Smooth muscle cell (in vitro differentiated cells): Measurements from ENCODE around the gene SLC44A4. TPM values are rescaled to one million over a fixed set of nuclear protein-coding genes. Genes with fewer than 3 reads are reported as not detected.
A peak's percentile ranks its signal among the peaks of the same experiment; 100 is the strongest.

Source experiments
- DNase-seq: peaks from one replicate; lab custom pipeline; 2025; ENCODE audit not compliant: unreplicated experiment; lab: John Stamatoyannopoulos, UW
- H2AFZ ChIP-seq: fragments of 200-600 bp; sonication (generic); 2 replicates; pipeline ENCODE4 v1.6.0; 2016; ENCODE audit warnings: antibody characterized with exemption, low read depth, mild to moderate bottlenecking
- H3F3A ChIP-seq: fragments of 200-600 bp; sonication (generic); 2 replicates; pipeline ENCODE4 v1.6.0; 2017; ENCODE audit warnings: antibody characterized with exemption, low read depth
- H3K27ac ChIP-seq: fragments of 200-600 bp; sonication (generic); 2 replicates; pipeline ENCODE4 v1.5.1; 2016; ENCODE audit warnings: low read depth, mild to moderate bottlenecking
- H3K27me3 ChIP-seq: fragments of 200-600 bp; sonication (generic); 2 replicates; pipeline ENCODE4 v1.6.1; 2016; ENCODE audit warnings: low read depth, mild to moderate bottlenecking
- H3K36me3 ChIP-seq: fragments of 200-600 bp; sonication (generic); 2 replicates; pipeline ENCODE4 v1.5.1; 2016; ENCODE audit warnings: low read depth
- H3K4me1 ChIP-seq: fragments of 200-600 bp; sonication (generic); 2 replicates; pipeline ENCODE4 v1.5.1; 2016; ENCODE audit warnings: low read depth
- H3K4me2 ChIP-seq: fragments of 200-600 bp; sonication (generic); 2 replicates; pipeline ENCODE4 v1.6.0; 2016; ENCODE audit warnings: mild to moderate bottlenecking
- H3K4me3 ChIP-seq: fragments of 200-600 bp; sonication (generic); 2 replicates; pipeline ENCODE4 v1.5.1; 2016; ENCODE audit warnings: mild to moderate bottlenecking
- H3K79me2 ChIP-seq: fragments of 200-600 bp; sonication (generic); 2 replicates; pipeline ENCODE4 v1.6.0; 2016; ENCODE audit warnings: low read depth, mild to moderate bottlenecking
- H3K9ac ChIP-seq: fragments of 200-600 bp; sonication (generic); 2 replicates; pipeline ENCODE4 v1.6.0; 2016; ENCODE audit warnings: low read depth
- H3K9me3 ChIP-seq: fragments of 200-600 bp; sonication (generic); replicated peaks from 2 replicates; pipeline ENCODE4 v1.5.1; 2016; ENCODE audit warnings: low read depth
- H4K20me1 ChIP-seq: fragments of 200-600 bp; sonication (generic); 2 replicates; pipeline ENCODE4 v1.6.0; 2016; ENCODE audit warnings: low read depth
- WGBS: methylation state at CpG from one replicate; pipeline ENCODE4 v1.1.7; 2016; ENCODE audit warnings: low lambda C conversion rate; 5-methylcytosine and 5-hydroxymethylcytosine counted together
- polyA plus RNA-seq: library from polyadenylated mRNA; unstranded; fragments of >200 nt; fragmentation: Nextera tagmentation; extraction: Ambion mirVana; gene quantifications from 2 replicates; pipeline ENCODE4 v1.2.1, GENCODE V29; 2016
- total RNA-seq: library from RNA; depleted of rRNA; stranded (reverse); fragments of >200 nt; gene quantifications from 2 replicates; pipeline ENCODE4 v1.2.3, GENCODE V29; 2014
- TF ChIP-seq, protein P1 (sequence below): fragments of 200-600 bp; sonication (generic); IDR thresholded peaks from 2 replicates; pipeline ENCODE4 v1.5.1; 2017; ENCODE audit warnings: borderline replicate concordance, mild to moderate bottlenecking, antibody characterized with exemption; ENCODE audit not compliant: insufficient read depth, poor library complexity, severe bottlenecking

SLC44A4 gene
- total and polyA plus RNA-seq, 2 experiments from 2014 or later, result 0.30 to 0.85 TPM

DNA sequence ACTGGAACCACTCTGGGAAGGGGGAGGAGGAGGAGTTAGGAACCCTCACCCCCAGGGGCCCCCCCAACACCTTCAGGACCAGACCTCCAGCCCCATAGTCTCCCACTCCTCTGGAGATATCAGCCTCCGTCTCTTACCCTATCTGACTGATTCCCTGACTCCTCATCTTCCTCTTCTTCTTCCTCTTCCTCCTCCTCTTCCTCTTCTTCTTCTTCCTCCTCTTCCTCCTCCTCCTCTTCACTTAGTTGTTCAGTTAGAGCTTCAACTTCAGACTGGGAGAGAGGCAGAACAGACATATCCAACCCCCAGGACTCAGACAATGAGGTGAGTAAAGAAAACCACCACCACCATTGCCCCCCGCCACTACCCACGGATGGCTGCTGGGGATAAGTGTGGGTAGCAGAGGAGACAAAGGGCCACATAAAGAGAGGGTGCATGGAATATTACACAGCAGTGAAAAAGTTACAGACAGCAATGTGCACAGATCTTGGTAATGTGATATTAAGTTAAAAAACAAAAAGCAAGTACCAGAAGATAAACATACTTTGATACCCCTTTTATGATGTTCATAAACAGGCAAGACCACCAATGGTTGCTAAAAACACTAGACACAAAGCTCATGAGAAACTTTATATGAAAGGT, 10.7 kb upstream of the SLC44A4 start:
- Histone ChIP-seq H3K27me3 (no peaks in the 10 kb centered on the region), H3K36me3 (no peaks in the 10 kb centered on the region), H3K4me1 (no peaks in the 10 kb centered on the region), H3K27ac (no peak overlapping the region), H4K20me1 (no peaks in the 10 kb centered on the region), H3F3A (no peaks in the 10 kb centered on the region), H3K4me2 (no peak overlapping the region), H2AFZ (no peak overlapping the region), H3K9ac (no peak overlapping the region), H3K9me3 (no peaks in the 10 kb centered on the region), H3K4me3 (no peak overlapping the region), H3K79me2 (no peaks in the 10 kb centered on the region)
- 100% methylated on average over 3 of the region's 3 CpGs for WGBS
- TF ChIP-seq, protein P1, sequence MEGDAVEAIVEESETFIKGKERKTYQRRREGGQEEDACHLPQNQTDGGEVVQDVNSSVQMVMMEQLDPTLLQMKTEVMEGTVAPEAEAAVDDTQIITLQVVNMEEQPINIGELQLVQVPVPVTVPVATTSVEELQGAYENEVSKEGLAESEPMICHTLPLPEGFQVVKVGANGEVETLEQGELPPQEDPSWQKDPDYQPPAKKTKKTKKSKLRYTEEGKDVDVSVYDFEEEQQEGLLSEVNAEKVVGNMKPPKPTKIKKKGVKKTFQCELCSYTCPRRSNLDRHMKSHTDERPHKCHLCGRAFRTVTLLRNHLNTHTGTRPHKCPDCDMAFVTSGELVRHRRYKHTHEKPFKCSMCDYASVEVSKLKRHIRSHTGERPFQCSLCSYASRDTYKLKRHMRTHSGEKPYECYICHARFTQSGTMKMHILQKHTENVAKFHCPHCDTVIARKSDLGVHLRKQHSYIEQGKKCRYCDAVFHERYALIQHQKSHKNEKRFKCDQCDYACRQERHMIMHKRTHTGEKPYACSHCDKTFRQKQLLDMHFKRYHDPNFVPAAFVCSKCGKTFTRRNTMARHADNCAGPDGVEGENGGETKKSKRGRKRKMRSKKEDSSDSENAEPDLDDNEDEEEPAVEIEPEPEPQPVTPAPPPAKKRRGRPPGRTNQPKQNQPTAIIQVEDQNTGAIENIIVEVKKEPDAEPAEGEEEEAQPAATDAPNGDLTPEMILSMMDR, result no peak
- no peak for DNase-seq

DNA sequence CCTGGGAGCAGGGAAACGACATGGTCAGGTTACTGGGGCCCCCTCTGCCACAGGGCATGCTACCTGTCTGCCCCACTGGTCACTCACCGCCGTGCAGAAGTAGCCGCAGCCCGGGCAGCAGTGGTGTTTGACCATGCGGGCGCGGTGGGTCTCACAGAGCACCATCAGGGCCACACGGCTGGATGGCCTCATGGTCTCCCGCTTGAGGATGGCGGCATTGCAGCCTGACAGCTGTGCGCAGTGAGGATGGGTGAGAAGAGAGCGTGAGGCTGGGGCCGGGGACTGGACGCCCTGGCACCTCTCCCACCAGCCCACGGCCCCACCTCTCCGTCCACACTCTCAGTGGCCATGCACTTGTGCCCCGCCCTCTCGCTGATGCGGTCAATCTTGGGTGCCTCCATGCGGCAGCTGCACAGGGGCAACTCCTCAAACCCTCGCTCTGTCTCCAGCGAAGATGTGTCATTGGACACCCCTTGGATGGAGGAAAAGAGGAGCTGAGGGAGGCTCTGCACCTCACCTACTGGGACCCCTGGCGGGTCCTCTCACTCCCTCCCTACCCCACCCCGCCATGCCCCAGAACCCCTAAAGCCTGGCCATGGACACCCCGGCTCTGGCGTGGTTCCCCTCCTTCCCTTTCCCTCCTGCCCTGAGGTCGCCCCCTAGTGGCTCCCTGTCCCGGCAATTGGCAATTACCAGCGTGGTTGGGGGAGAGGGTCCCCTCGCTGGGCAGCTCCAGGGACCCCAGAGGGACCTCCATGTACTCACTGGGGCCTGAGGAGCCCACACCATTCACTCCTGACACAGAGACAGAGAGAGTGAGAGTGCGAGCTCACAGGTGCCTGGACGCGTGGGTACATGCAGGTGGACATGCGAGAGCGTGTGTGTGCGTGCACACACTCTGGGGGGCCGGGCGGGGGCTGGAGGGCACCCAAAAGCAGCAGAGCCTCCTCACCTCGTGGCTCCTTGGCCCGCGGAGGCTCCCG, 9.8 kb upstream of the SLC44A4 start:
- Histone ChIP-seq H4K20me1 (no peaks in the 10 kb centered on the region), H3K79me2 (no peaks in the 10 kb centered on the region), H3K4me2 (no peak overlapping the region), H3K27me3 (no peaks in the 10 kb centered on the region), H2AFZ (no peak overlapping the region), H3K27ac (no peak overlapping the region), H3K4me1 (no peaks in the 10 kb centered on the region), H3K9me3 (no peaks in the 10 kb centered on the region), H3K4me3 (no peak overlapping the region), H3K9ac (no peak overlapping the region), H3K36me3 (no peaks in the 10 kb centered on the region), H3F3A (no peaks in the 10 kb centered on the region)
- TF ChIP-seq, protein P1, result peak; percentile 70
- 93% methylated on average over 29 of the region's 43 CpGs for WGBS
- DNase-seq, result no peak

DNA sequence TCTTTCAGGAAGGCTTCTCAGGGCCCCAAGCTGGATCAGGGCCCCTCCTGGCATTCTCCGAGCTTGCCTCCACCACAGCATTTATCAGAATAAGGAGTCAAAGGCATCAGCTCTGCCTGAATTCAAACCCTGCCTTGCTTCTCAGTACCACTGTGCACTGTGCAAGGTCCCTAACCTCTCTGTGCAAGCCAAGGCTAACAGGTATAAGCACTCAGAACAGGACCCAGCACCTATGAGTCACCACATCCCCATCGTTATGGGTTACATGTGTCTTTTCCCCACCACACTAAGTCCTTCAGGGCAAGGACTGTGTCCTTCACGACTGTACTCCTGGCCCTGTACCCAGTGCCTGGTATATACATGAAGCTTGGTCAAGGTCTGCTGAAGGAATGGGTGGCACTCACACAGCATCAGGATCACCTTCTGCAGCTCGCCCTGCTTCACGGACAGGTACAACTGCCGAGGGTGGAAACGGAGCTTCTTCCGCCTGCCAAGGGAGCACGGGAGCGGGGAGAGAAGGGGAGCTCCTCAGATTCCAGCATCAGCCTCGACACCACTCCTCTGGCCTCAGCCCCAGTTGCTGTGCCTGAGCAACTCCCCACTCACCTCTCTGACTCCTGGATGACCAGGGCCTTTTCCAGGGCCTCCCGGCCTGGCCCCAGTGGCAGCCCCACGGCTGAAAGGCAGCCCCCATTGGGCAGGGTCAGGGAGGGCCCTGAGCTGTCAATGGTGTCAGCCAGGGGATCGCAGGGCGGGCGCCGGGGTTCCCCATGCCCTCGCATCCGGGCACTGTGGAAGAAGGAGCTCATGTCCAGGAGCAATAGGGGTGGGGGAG, 8.6 kb upstream of the SLC44A4 start:
- H3K27me3 ChIP-seq, result no peaks in the 10 kb centered on the region
- TF ChIP-seq, protein P1, result no peak
- DNase-seq, result no peak
- H3K79me2 ChIP-seq, result no peaks in the 10 kb centered on the region
- H3K9me3 ChIP-seq, result no peaks in the 10 kb centered on the region
- H3K4me2 ChIP-seq, result no peak overlapping the region
- no peak overlapping the region for H3K9ac ChIP-seq
- no peaks in the 10 kb centered on the region for H3F3A ChIP-seq
- 97% methylated on average over 14 of the region's 19 CpGs for WGBS
- no peaks in the 10 kb centered on the region for H4K20me1 ChIP-seq
- H3K36me3 ChIP-seq, result no peaks in the 10 kb centered on the region
- H3K27ac ChIP-seq, result no peak overlapping the region
- no peak overlapping the region for H3K4me3 ChIP-seq
- no peak overlapping the region for H2AFZ ChIP-seq
- H3K4me1 ChIP-seq, result no peaks in the 10 kb centered on the region
